ENCODE results near the gene TECPR1. TPM values are rescaled to one million over a fixed set of nuclear protein-coding genes. Genes with fewer than 3 reads are reported as not detected.

TECPR1 gene
- total RNA-seq, 4 donors from 2014 or later: 19.6 to 61.8 (median 26.3) TPM

DNA sequence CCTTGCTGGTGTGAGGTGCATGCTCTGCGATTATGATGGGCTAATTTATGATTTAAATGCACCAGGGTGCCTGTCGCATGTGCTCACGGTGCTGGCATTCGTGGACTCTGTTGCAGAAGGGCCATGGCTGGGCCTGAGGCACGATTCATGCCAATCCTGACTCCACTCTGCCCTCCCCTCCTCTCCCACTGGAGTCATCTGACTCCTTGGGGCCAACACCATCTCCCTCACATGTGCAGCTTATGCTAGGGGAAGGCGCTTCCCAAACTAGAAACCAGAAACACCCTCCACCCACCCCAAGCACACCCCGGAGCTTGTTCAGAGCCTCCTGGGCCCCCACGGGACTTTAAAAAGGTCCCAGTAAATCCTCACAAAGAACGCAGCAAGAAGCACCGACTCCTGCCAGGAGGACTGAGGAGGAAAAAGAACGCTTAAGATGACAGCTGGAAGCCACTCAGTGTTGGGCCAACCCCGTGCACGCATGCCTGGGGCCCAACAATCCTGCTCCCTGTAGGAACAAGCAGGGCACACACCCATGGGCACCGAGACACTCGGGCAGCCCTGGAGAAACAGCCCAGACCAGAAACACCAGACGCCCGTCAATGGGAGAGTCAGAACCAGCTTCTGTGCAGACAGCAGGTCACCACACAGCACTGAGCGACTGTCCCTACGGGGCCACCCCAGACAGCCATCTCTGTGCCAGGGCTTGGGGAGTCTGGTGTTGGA is 43.6 kb upstream of the TECPR1 start:
- peak in 1 of 2 donors; percentile 54 for TF ChIP-seq POLR2A (IDR thresholded peaks at IDR 0.05)
- TF ChIP-seq, protein P1, sequence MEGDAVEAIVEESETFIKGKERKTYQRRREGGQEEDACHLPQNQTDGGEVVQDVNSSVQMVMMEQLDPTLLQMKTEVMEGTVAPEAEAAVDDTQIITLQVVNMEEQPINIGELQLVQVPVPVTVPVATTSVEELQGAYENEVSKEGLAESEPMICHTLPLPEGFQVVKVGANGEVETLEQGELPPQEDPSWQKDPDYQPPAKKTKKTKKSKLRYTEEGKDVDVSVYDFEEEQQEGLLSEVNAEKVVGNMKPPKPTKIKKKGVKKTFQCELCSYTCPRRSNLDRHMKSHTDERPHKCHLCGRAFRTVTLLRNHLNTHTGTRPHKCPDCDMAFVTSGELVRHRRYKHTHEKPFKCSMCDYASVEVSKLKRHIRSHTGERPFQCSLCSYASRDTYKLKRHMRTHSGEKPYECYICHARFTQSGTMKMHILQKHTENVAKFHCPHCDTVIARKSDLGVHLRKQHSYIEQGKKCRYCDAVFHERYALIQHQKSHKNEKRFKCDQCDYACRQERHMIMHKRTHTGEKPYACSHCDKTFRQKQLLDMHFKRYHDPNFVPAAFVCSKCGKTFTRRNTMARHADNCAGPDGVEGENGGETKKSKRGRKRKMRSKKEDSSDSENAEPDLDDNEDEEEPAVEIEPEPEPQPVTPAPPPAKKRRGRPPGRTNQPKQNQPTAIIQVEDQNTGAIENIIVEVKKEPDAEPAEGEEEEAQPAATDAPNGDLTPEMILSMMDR (IDR thresholded peaks at IDR 0.05): peak in 3 of 6 experiments; percentile 9 to 29 (median 11)
- DNase-seq: peak; percentile 95 to 97
- Histone ChIP-seq H3K36me3 (peaks cover 16 to 32% of the 10 kb centered on the region in 2 donors), H3K4me3 (replicated peaks in 1 of 3) (no peak overlapping the region), H3K27ac (peak overlapping the region; percentile 74 to 87 (median 74)), H3K9me3 (no peaks in the 10 kb centered on the region), H3K27me3 (no peaks in the 10 kb centered on the region), H3K4me1 (peaks cover 28 to 41% of the 10 kb centered on the region in 2 donors)
- intact Hi-C loops (cut with DNase I): no loop called here
- 42 to 43% methylated on average over 13 to 19 of the region's 19 CpGs for WGBS, 2 donors

DNA sequence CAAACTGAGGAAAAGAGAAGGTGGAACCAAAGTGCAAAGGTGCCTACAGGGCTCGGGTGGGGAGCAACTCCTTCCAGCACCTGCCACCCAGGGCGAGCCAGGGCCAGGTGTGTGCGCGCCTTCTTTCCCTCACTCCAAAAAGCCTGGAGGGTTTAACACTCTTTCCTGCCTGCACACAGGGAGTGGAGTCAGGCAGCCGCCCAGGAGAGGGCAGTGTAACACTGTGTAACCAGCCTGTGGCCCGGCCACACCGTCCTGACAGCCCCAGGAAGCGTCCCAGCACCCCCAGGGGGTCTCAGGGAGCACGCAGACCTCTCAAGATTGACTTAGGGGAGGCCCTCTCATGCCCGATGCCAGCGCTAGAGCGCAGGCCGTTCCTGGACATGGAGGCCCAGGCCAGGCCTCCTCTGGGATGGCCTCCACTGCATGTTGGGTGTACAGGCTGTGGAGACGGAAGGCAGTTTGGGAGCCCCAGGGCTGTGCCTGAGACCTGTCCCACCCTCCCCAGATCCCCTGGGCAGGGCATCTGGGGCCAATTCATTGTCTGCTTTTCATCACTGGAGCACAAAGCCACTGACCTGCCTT is 42.9 kb upstream of the TECPR1 start:
- Histone ChIP-seq H3K27ac (peak overlapping the region; percentile 72 to 87 (median 74)), H3K4me1 (peaks cover 28 to 41% of the 10 kb centered on the region in 2 donors), H3K27me3 (no peaks in the 10 kb centered on the region), H3K4me3 (replicated peaks in 1 of 3) (no peak overlapping the region), H3K36me3 (peaks cover 16 to 33% of the 10 kb centered on the region in 2 donors), H3K9me3 (no peaks in the 10 kb centered on the region)
- intact Hi-C loops (cut with DNase I): loop anchor here (5.0 kb wide), 1 partner anchor 107 kb away; the partner anchor contains the start of gene BAIAP2L1
- peak in 1 of 2 donors; percentile 2 for TF ChIP-seq POLR2A (IDR thresholded peaks at IDR 0.05)
- TF ChIP-seq, protein P1 (IDR thresholded peaks at IDR 0.05): peak; percentile 34 to 88 (median 73)
- 19 to 20% methylated on average over 2 to 8 of the region's 14 CpGs for WGBS, 2 donors
- DNase-seq: peak; percentile 83 to 84

DNA sequence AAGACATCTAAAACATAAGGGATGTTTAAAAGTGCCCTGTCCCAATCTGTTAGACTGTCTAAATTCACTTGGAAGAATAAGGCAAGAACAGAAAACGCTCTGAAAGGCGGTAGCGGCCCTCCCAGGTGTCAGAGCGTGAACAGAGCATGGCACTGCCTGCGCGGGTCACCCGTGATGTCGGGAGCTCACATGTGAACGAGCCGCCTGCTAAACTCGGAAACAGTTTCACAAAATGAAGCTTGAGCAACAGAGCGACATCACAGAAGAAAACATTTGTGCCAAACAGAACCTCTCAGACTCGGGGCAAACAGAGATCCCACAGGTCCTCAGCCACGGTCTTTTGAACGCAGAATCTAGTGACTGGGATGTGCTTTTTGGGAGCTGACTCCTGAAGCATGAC is 42.3 kb upstream of the TECPR1 start:
- H3K9me3 ChIP-seq: no peaks in the 10 kb centered on the region
- WGBS, 2 donors: 35 to 43% methylated on average over 15 of the region's 15 CpGs
- intact Hi-C loops (cut with DNase I): loop anchor here (5.0 kb wide), 1 partner anchor 108 kb away; the partner anchor contains the start of gene BAIAP2L1
- peak; percentile 75 to 83 for DNase-seq
- peak overlapping the region; percentile 72 to 87 (median 74) for H3K27ac ChIP-seq
- no peaks in the 10 kb centered on the region for H3K27me3 ChIP-seq
- no peak for TF ChIP-seq POLR2A (IDR thresholded peaks at IDR 0.05)
- TF ChIP-seq, protein P1 (IDR thresholded peaks at IDR 0.05): no peak
- H3K4me1 ChIP-seq: peaks cover 28 to 44% of the 10 kb centered on the region in 2 donors
- H3K4me3 ChIP-seq (replicated peaks in 1 of 3): no peak overlapping the region
- peaks cover 16 to 34% of the 10 kb centered on the region in 2 donors for H3K36me3 ChIP-seq

GRCh38 chr7:98293746-98294145 is 41.7 kb upstream of the TECPR1 start:
- 89 to 93% methylated on average over 9 to 13 of the region's 13 CpGs for WGBS, 2 donors
- TF ChIP-seq POLR2A (IDR thresholded peaks at IDR 0.05): no peak
- TF ChIP-seq, protein P1 (IDR thresholded peaks at IDR 0.05): no peak
- peaks cover 16 to 36% of the 10 kb centered on the region in 2 donors for H3K36me3 ChIP-seq

More at GRCh38 chr7:98293746-98294145, 41.7 kb upstream of the TECPR1 start:
- Histone ChIP-seq H3K27me3 (no peaks in the 10 kb centered on the region), H3K27ac (peak overlapping the region; percentile 54 to 87 (median 74)), H3K4me1 (peaks cover 28 to 47% of the 10 kb centered on the region in 2 donors), H3K9me3 (no peaks in the 10 kb centered on the region), H3K4me3 (replicated peaks in 1 of 3) (no peak overlapping the region)
- DNase-seq: no peak
- intact Hi-C loops (cut with DNase I): loop anchor here (5.0 kb wide), 1 partner anchor 109 kb away; the partner anchor contains the start of gene BAIAP2L1
